K562 (cell line): ENCODE data around the gene ADAM21. TPM values are rescaled to one million over a fixed set of nuclear protein-coding genes. Genes with fewer than 3 reads are reported as not detected.
A peak's percentile ranks its signal among the peaks of the same experiment; 100 is the strongest.

ENCODE experiments used
- ATAC-seq: fragments of 200-7000 bp; cut with Tn5 transposase; 3 replicates; pipeline ENCODE4 v1.9.1; 2020; ENCODE audit warnings: moderate library complexity
- BruUV-seq: library from RNA; stranded (reverse); fragments of 400-500 nt; replicated peaks from 2 replicates; lab custom pipeline; 2021; lab: Mats Ljungman, UMichigan
- CTCF ChIA-PET: fragments of 300-600 bp; formaldehyde crosslinking; extraction: SDS; loops from one replicate; lab custom pipeline; 2021; ENCODE audit warnings: low intra/inter-chr PET ratio; lab: Yijun Ruan, JAX
- POLR2A ChIA-PET: fragments of 300-600, 350-650 bp; sonication (Branson Sonifier 250); formaldehyde crosslinking; extraction: SDS; loops from one replicate; lab custom pipeline; 2021; ENCODE audit warnings: antibody characterized with exemption, inconsistent platforms; lab: Yijun Ruan, JAX
- DNase-seq, 4 experiments: peaks; one replicate each; pipeline versions ENCODE4 v3.0.0 to v3.0.0-alpha.2; 2011 to 2018; ENCODE audit warnings: low spot score in 3 of 4, mixed read lengths in 3 of 4; ENCODE audit errors: extremely low read depth in 1 of 4
- FAIRE-seq: peaks from 2 replicates; lab custom pipeline; 2011; peaks lifted over from hg19 to GRCh38; lab: Jason Lieb, UNC
- H2AFZ ChIP-seq: 2 replicates; pipeline ENCODE4 v1.6.0; 2011; ENCODE audit warnings: low read depth, low read length, control low read depth, inconsistent platforms
- H3K27ac ChIP-seq: fragments of 200-600 bp; 3 replicates; pipeline ENCODE4 v1.8.0; 2011; ENCODE audit warnings: low read depth, mild to moderate bottlenecking, control low read depth, inconsistent platforms, low read length, moderate library complexity, mixed read lengths; ENCODE audit errors: extremely low read depth
- H3K27me3 ChIP-seq, 2 experiments: fragments of 300-600 bp in 1 of 2; 2 replicates in 1 of 2; 3 replicates in 1 of 2; pipeline versions ENCODE4 v1.6.0 to v1.8.0; 2011; ENCODE audit warnings: inconsistent platforms in 2 of 2, low read length in 2 of 2, mild to moderate bottlenecking in 1 of 2, mixed read lengths in 1 of 2, moderate library complexity in 1 of 2; ENCODE audit not compliant: control insufficient read depth in 2 of 2, insufficient read depth in 2 of 2
- H3K36me3 ChIP-seq: fragments of 300-600 bp; 3 replicates; pipeline ENCODE4 v1.8.0; 2011; ENCODE audit warnings: mild to moderate bottlenecking, low read length, inconsistent platforms; ENCODE audit not compliant: control insufficient read depth, insufficient read depth
- H3K4me1 ChIP-seq, 2 experiments: fragments of 200-600 bp in 1 of 2; replicated peaks in 1 of 2; 2 replicates in 1 of 2; 3 replicates in 1 of 2; pipeline versions ENCODE4 v1.5.1 to v1.8.0; 2011; ENCODE audit warnings: inconsistent platforms in 2 of 2, low read length in 2 of 2, mild to moderate bottlenecking in 1 of 2, mixed read lengths in 1 of 2, moderate library complexity in 1 of 2; ENCODE audit not compliant: control insufficient read depth in 2 of 2, insufficient read depth in 2 of 2
- H3K4me2 ChIP-seq: 2 replicates; pipeline ENCODE4 v1.6.1; 2011; ENCODE audit warnings: low read length, control low read depth, inconsistent platforms, mixed read lengths; ENCODE audit not compliant: insufficient read depth
- H3K4me3 ChIP-seq: fragments of 200-600 bp; sonication (generic), shearing (Covaris generic); 2 replicates; pipeline ENCODE4 v1.5.1; 2016; ENCODE audit warnings: control low read depth, inconsistent platforms
- H3K79me2 ChIP-seq: fragments of 200-600 bp; 3 replicates; pipeline ENCODE4 v1.8.0; 2011; ENCODE audit warnings: low read length, inconsistent platforms; ENCODE audit not compliant: control insufficient read depth, insufficient read depth
- H3K9ac ChIP-seq, 2 experiments: 2 replicates each; pipeline versions ENCODE4 v1.6.0 to v1.6.1; 2011; ENCODE audit warnings: low read depth in 2 of 2, low read length in 2 of 2, control low read depth in 1 of 2, inconsistent platforms in 1 of 2, mild to moderate bottlenecking in 1 of 2, mixed read lengths in 1 of 2; ENCODE audit not compliant: insufficient read depth in 1 of 2
- H3K9me1 ChIP-seq: one replicate; pipeline ENCODE4 v1.6.0; 2011; ENCODE audit warnings: inconsistent platforms, mild to moderate bottlenecking, low read length, moderate library complexity; ENCODE audit not compliant: control insufficient read depth, insufficient read depth
- H3K9me3 ChIP-seq: replicated peaks from 2 replicates; pipeline ENCODE4 v1.5.1; 2011; ENCODE audit warnings: low read depth, low read length, inconsistent platforms; ENCODE audit not compliant: control insufficient read depth, insufficient read depth
- H4K20me1 ChIP-seq: replicated peaks from 2 replicates; pipeline ENCODE4 v1.6.1; 2011; ENCODE audit warnings: low read length, inconsistent platforms, mixed read lengths; ENCODE audit not compliant: control insufficient read depth, insufficient read depth
- FOXP4 ChIP-seq: sonication (generic); formaldehyde crosslinking; IDR thresholded peaks from 2 replicates; pipeline ENCODE4 v1.8.0; 2022; ENCODE audit warnings: mild to moderate bottlenecking, missing genetic modification reagents, borderline replicate concordance
- ZC3H8 ChIP-seq: fragments of 450-650 bp; IDR thresholded peaks from 2 replicates; pipeline ENCODE4 v1.6.1; 2017
- ZNF212 ChIP-seq: fragments of 450-650 bp; formaldehyde crosslinking; IDR thresholded peaks from 2 replicates; pipeline ENCODE4 v1.4.0; 2020; ENCODE audit warnings: mild to moderate bottlenecking
- WGBS: fragments of 100-300 bp; shearing (Covaris generic); methylation state at CpG from one replicate; pipeline ENCODE4 v1.1.6; 2016; ENCODE audit warnings: low coverage, mixed read lengths; ENCODE audit not compliant: insufficient coverage; ENCODE audit errors: missing lambda C conversion rate; 5-methylcytosine and 5-hydroxymethylcytosine counted together
- in situ Hi-C: fragments of 300-500 bp; cut with MboI; formaldehyde crosslinking; loops from 4 replicates; pipeline ENCODE4 v1.15.0; 2018; ENCODE audit warnings: inconsistent platforms, mixed read lengths
- intact Hi-C: fragments of 100-400 bp; cut with micrococcal nuclease; formaldehyde crosslinking; loops from 2 replicates; pipeline ENCODE4 v1.14.2; 2022
- polyA plus RNA-seq, 8 experiments: library from polyadenylated mRNA; depleted of rRNA in 4 of 8; stranded (reverse) in 5 of 8; unstranded in 3 of 8; fragments of >200 nt; fragmentation: Nextera tagmentation in 2 of 8; fragmentation: Illumina TruSeq in 1 of 8; extraction: Ambion mirVana in 2 of 8; extraction: Trizol in 1 of 8; gene quantifications; 2 replicates each; pipeline versions ENCODE4 v1.2.1 to v1.2.3, GENCODE V29; 2011 to 2014; ENCODE audit warnings: inconsistent platforms in 1 of 8, missing spikeins in 1 of 8
- total RNA-seq, 7 experiments: library from RNA; depleted of rRNA in 6 of 7; stranded (reverse); fragments of >200 nt in 6 of 7; fragmentation: Illumina TruSeq in 2 of 7; extraction: Trizol in 2 of 7; gene quantifications; 2 replicates each; pipeline versions ENCODE4 v1.2.1 to v1.2.3, GENCODE V29; 2011 to 2021; ENCODE audit warnings: low replicate concordance in 1 of 7
- TF ChIP-seq, protein P1 (sequence below): fragments of 250-450 bp; sonication (Bioruptor Pico); IDR thresholded peaks from 2 replicates; pipeline ENCODE4 v1.5.1; 2021; ENCODE audit warnings: mild to moderate bottlenecking

Gene ADAM21
- total and polyA plus RNA-seq, 9 of the 15 experiments (the other 6 are each of a cell fraction or from before 2014, with no cell fraction given): 0.03 to 0.15 (median 0.05) TPM; not detected in 4

DNA sequence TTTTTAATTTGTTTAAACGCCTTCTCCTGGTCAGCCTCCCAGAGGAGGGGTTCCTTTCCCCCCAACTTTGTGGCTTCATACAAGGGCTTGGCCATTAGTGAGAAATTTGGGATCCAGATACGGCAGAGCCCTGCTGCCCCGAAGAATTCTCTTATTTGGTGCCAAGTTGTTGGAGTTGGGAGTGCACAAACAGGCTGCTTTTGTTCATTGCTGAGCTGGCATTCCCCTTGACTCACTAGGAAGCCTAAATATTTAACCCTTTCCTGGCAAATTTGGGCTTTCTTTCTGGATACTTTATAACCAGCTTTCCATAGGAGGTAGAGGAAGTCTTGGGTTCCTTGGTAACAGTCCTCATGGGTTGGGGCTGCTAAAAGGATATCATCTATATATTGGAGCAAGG lies 10.3 kb upstream of the ADAM21 start:
- ChIA-PET POLR2A (interaction anchor here (0.6 kb wide), 1 partner anchor 132 kb away, joined by 3 read pairs; no protein-coding TSS in a partner anchor), CTCF (no interaction called here)
- FAIRE-seq: no peak

DNA sequence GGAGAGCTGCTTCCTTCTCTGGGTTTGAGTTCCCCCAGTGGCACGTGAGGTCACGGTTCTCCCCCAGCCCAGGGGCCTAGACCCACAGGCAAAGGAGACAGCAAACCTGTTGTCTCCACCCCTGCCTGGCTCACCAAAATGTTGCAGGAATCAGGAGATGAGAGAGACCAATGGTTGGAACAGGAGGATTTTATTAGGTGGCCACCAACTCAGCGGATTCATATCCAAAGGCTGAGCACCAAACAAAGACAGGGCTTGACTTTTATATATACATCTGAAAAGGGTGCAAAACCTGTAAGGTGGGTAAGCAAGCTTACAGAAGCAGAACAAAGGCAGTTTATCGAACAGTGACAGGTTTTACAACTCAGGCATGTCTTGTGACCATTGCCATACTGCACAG lies 9.2 kb upstream of the ADAM21 start:
- ATAC-seq (no peak), DNase-seq (no peak), FAIRE-seq (peak; percentile 26)
- in situ Hi-C loops (no loop called here), intact Hi-C loops (no loop called here)
- whole genome bisulfite sequencing: 0% methylated on average over 4 of the region's 4 CpGs
- TF ChIP-seq, protein P1, sequence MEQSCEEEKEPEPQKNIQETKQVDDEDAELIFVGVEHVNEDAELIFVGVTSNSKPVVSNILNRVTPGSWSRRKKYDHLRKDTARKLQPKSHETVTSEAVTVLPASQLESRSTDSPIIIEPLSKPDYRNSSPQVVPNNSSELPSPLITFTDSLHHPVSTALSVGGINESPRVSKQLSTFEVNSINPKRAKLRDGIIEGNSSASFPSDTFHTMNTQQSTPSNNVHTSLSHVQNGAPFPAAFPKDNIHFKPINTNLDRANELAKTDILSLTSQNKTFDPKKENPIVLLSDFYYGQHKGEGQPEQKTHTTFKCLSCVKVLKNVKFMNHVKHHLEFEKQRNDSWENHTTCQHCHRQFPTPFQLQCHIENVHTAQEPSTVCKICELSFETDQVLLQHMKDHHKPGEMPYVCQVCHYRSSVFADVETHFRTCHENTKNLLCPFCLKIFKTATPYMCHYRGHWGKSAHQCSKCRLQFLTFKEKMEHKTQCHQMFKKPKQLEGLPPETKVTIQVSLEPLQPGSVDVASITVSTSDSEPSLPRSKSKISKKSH (CRISPR knock-in tag): peak; percentile 66; the same call in 1 of the 2 replicates
- no peak for TF ChIP-seq FOXP4
- no peaks in the 10 kb centered on the region for H3K79me2 ChIP-seq
- no peak overlapping the region for H2AFZ ChIP-seq
- no peak overlapping the region for H3K27ac ChIP-seq
- no peak overlapping the region for H3K4me3 ChIP-seq
- ChIA-PET POLR2A (no interaction called here), CTCF (no interaction called here)
- no peaks in the 10 kb centered on the region for H3K27me3 ChIP-seq
- H3K4me1 ChIP-seq: no peaks in the 10 kb centered on the region
- no peaks in the 10 kb centered on the region for H3K36me3 ChIP-seq
- BruUV-seq: no TSS peak
- H3K9me1 ChIP-seq: no peaks in the 10 kb centered on the region
- H3K9ac ChIP-seq: no peak overlapping the region
- no peak overlapping the region for H3K4me2 ChIP-seq
- H4K20me1 ChIP-seq: no peaks in the 10 kb centered on the region
- H3K9me3 ChIP-seq: no peaks in the 10 kb centered on the region

More for the DNA sequence above, 10.3 kb upstream of the ADAM21 start:
- TF ChIP-seq ZC3H8 (no peak), ZNF212 (CRISPR knock-in tag) (no peak)
- 6% methylated on average over 2 of the region's 3 CpGs for WGBS
- Histone ChIP-seq H3K4me1 (no peaks in the 10 kb centered on the region), H2AFZ (no peak overlapping the region), H3K9me1 (no peaks in the 10 kb centered on the region), H3K27ac (no peak overlapping the region), H3K9me3 (no peaks in the 10 kb centered on the region), H3K27me3 (no peaks in the 10 kb centered on the region), H3K79me2 (no peaks in the 10 kb centered on the region), H3K36me3 (no peaks in the 10 kb centered on the region), H3K4me2 (no peak overlapping the region), H3K4me3 (no peak overlapping the region), H4K20me1 (no peaks in the 10 kb centered on the region), H3K9ac (no peak overlapping the region)
- ATAC-seq (no peak), DNase-seq (no peak)
- intact Hi-C loops: no loop called here
- in situ Hi-C loops: no loop called here
- BruUV-seq: no TSS peak
